ENCODE data around the gene FBLN5. TPM values are rescaled to one million over a fixed set of nuclear protein-coding genes. Genes with fewer than 3 reads are reported as not detected.

Gene FBLN5
- total RNA-seq, 1 experiment from 2014 or later: 3.3 TPM

GRCh38 chr14:91891101-91891500 is 56.4 kb downstream of the FBLN5 start:
- Histone ChIP-seq H4K20me1 (ENCODE audit: insufficient read depth) (no peaks in the 10 kb centered on the region), H3K9me3 (ENCODE audit: control insufficient read depth in 1 of 2, insufficient read depth in 1 of 2, low read depth in 1 of 2, low read length in 2 of 2) (no peaks in the 10 kb centered on the region), H3K9me2 (ENCODE audit: insufficient read depth) (no peaks in the 10 kb centered on the region), H3K27ac (ENCODE audit: low read depth, low read length) (no peak overlapping the region), H3K4me2 (ENCODE audit: low read length) (no peak overlapping the region), H2AFZ (ENCODE audit: low read depth, low read length, poor library complexity, severe bottlenecking) (no peak overlapping the region), H3K36me3 (ENCODE audit: control insufficient read depth in 1 of 2, insufficient read depth in 2 of 2, low read length in 2 of 2) (no peaks in the 10 kb centered on the region), H3K9ac (ENCODE audit: low read length) (no peak overlapping the region), H3K4me3 (replicated peaks in 1 of 2; ENCODE audit: low read depth in 1 of 2, low read length in 2 of 2) (no peak overlapping the region), H3K79me2 (ENCODE audit: insufficient read depth, low read length) (no peaks in the 10 kb centered on the region), H3K4me1 (ENCODE audit: control insufficient read depth in 1 of 2, insufficient read depth in 2 of 2, low read length in 2 of 2) (no peaks in the 10 kb centered on the region), H3K27me3 (ENCODE audit: insufficient read depth, low read length) (no peaks in the 10 kb centered on the region)
- RAD21 ChIA-PET (ENCODE audit: low non-redundant PET in 1 of 2, low total read pairs in 2 of 2, uncharacterized antibody in 2 of 2, unreplicated experiment in 2 of 2): no interaction called here
- ATAC-seq (no peak), DNase-seq (ENCODE audit: low read depth, low spot score) (no peak)
- POLR2A ChIA-PET: no interaction called here
- intact Hi-C loops (cut with micrococcal nuclease): no loop called here
- BruUV-seq (replicated peaks): no TSS peak
- TF ChIP-seq SRF (IDR thresholded peaks at IDR 0.05; ENCODE audit: low read depth) (no peak), POLR2AphosphoS5 (IDR thresholded peaks at IDR 0.05; ENCODE audit: low read depth, low read length) (no peak), CTCF (IDR thresholded peaks at IDR 0.05 in 2 of 3, conservative IDR thresholded peaks at IDR 0.05 in 1 of 3; ENCODE audit: borderline replicate concordance in 1 of 3, insufficient read depth in 1 of 3, low read depth in 2 of 3, low read length in 2 of 3) (no peak), EGR1 (IDR thresholded peaks at IDR 0.05; ENCODE audit: low read depth) (no peak)
- CTCF ChIA-PET: interaction anchor here (1.6 kb wide), 1 partner anchor 21 kb away, joined by 4 read pairs; no protein-coding TSS in a partner anchor

DNA sequence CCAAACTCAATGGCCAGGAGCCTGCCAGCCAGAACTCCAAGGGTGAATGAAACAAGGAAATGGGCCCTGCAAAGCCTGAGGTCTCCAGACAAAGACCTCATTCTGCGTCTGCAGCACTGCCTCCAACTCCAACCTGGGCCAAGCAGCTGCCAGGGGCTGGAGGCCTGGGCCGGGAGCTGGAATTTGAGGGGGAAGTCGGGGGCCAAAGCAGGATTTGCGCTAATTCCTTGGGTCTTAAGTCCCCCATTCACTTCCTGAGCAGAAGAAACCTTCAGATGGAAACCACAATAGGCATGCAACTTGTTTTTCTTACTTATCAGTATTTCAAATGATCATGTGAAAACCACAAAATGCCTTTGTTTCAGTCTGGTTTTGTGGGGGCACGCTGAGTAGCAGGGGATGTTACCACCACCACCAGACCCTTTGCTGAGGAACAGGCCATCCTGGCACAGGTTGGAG is 57.2 kb downstream of the FBLN5 start:
- Histone ChIP-seq H3K27me3 (ENCODE audit: insufficient read depth, low read length) (no peaks in the 10 kb centered on the region), H3K79me2 (ENCODE audit: insufficient read depth, low read length) (no peaks in the 10 kb centered on the region), H3K27ac (ENCODE audit: low read depth, low read length) (no peak overlapping the region), H2AFZ (ENCODE audit: low read depth, low read length, poor library complexity, severe bottlenecking) (no peak overlapping the region), H3K4me2 (ENCODE audit: low read length) (no peak overlapping the region), H3K9me3 (ENCODE audit: control insufficient read depth in 1 of 2, insufficient read depth in 1 of 2, low read depth in 1 of 2, low read length in 2 of 2) (no peaks in the 10 kb centered on the region), H3K36me3 (ENCODE audit: control insufficient read depth in 1 of 2, insufficient read depth in 2 of 2, low read length in 2 of 2) (no peaks in the 10 kb centered on the region), H4K20me1 (ENCODE audit: insufficient read depth) (no peaks in the 10 kb centered on the region), H3K9me2 (ENCODE audit: insufficient read depth) (no peaks in the 10 kb centered on the region), H3K4me3 (replicated peaks in 1 of 2; ENCODE audit: low read depth in 1 of 2, low read length in 2 of 2) (no peak overlapping the region), H3K4me1 (ENCODE audit: control insufficient read depth in 1 of 2, insufficient read depth in 2 of 2, low read length in 2 of 2) (no peaks in the 10 kb centered on the region), H3K9ac (ENCODE audit: low read length) (no peak overlapping the region)
- intact Hi-C loops (cut with micrococcal nuclease): no loop called here
- POLR2A ChIA-PET: no interaction called here
- no TSS peak for BruUV-seq (replicated peaks)
- CTCF ChIA-PET: no interaction called here
- DNase-seq (ENCODE audit: low read depth, low spot score) (no peak), ATAC-seq (no peak)
- no peak for TF ChIP-seq EZH2phosphoT487 (IDR thresholded peaks at IDR 0.05; ENCODE audit: borderline replicate concordance)
- RAD21 ChIA-PET (ENCODE audit: low non-redundant PET in 1 of 2, low total read pairs in 2 of 2, uncharacterized antibody in 2 of 2, unreplicated experiment in 2 of 2): no interaction called here
